Endothelial cell of umbilical vein (primary cell): Measurements from ENCODE around the gene UBFD1.

ENCODE experiments used
- CTCF ChIP-seq, 2 donors: IDR thresholded peaks; 1 replicate in 1 of 2; 2 replicates in 1 of 2; pipeline ENCODE4 v1.5.1; 2011; ENCODE audit warnings: low read length in 2 of 2, mild to moderate bottlenecking in 2 of 2, moderate library complexity in 2 of 2, control low read depth in 1 of 2, inconsistent platforms in 1 of 2, low read depth in 1 of 2; ENCODE audit not compliant: insufficient read depth in 1 of 2; ENCODE audit errors: extremely low read depth in 1 of 2
- EZH2 ChIP-seq: IDR thresholded peaks from 2 replicates; pipeline ENCODE4 v1.6.1; 2012; ENCODE audit warnings: borderline replicate concordance, low read depth, mild to moderate bottlenecking, moderate library complexity, low read length, inconsistent platforms; ENCODE audit not compliant: severe bottlenecking
- POLR2A ChIP-seq: IDR thresholded peaks from 2 replicates; pipeline ENCODE4 v1.6.1; 2012; ENCODE audit warnings: low read depth, mild to moderate bottlenecking, control low read depth, low read length

GRCh38 chr16:23584186-23585076 lies 26.9 kb downstream of the UBFD1 start:
- TF ChIP-seq POLR2A = no peak
- no peak for TF ChIP-seq CTCF (IDR thresholded peaks at IDR 0.05; ENCODE audit: extremely low read depth in 1 of 2, insufficient read depth in 1 of 2, low read depth in 1 of 2, low read length in 2 of 2)
- TF ChIP-seq EZH2 = no peak
